B cell (primary cell): Measurements from ENCODE around the gene MAP3K9. TPM values are rescaled to one million over a fixed set of nuclear protein-coding genes. Genes with fewer than 3 reads are reported as not detected.

Source experiments
- ATAC-seq: fragments of 200-7000 bp; cut with Tn5 transposase; one replicate; pipeline ENCODE4 v1.10.0; 2021; ENCODE audit warnings: low read depth, mild to moderate bottlenecking, moderate number of reproducible peaks, moderate library complexity
- CTCF ChIA-PET: fragments of 350-600 bp; sonication (Branson Sonifier 250); formaldehyde crosslinking; loops from one replicate; lab custom pipeline; 2021; ENCODE audit warnings: antibody characterized with exemption, inconsistent platforms; lab: Charles Lee
- POLR2A ChIA-PET: fragments of 350-600 bp; sonication (Branson Sonifier 250); formaldehyde crosslinking; loops from one replicate; lab custom pipeline; 2021; ENCODE audit warnings: antibody characterized with exemption; lab: Charles Lee
- DNase-seq: peaks from one replicate; pipeline ENCODE4 v3.0.0; 2013
- H2AFZ ChIP-seq: 2 replicates; pipeline ENCODE4 v1.6.1; 2012; ENCODE audit warnings: mild to moderate bottlenecking, low read depth, low read length; ENCODE audit not compliant: insufficient read depth, poor library complexity, severe bottlenecking
- H3K27ac ChIP-seq, 2 donors: 1 replicate in 1 of 2; 2 replicates in 1 of 2; pipeline ENCODE4 v1.5.1; 2012 to 2013; ENCODE audit warnings: low read length in 2 of 2, mild to moderate bottlenecking in 2 of 2, moderate library complexity in 1 of 2
- H3K27me3 ChIP-seq, 4 experiments: fragments of 200-600 bp in 1 of 4; sonication (generic) in 1 of 4; replicated peaks in 1 of 4; 1 replicate in 2 of 4; 2 replicates in 2 of 4; pipeline versions ENCODE4 v1.6.1 to v1.7.0; 2013 to 2016; ENCODE audit warnings: low read length in 3 of 4, mild to moderate bottlenecking in 2 of 4, mixed read lengths in 1 of 4, moderate library complexity in 1 of 4; ENCODE audit not compliant: insufficient read depth in 4 of 4, control insufficient read depth in 3 of 4; ENCODE audit errors: control extremely low read depth in 1 of 4
- H3K36me3 ChIP-seq, 2 experiments: replicated peaks in 1 of 2; 1 replicate in 1 of 2; 2 replicates in 1 of 2; pipeline versions ENCODE4 v1.6.1 to v1.7.1; 2013; ENCODE audit warnings: low read length in 1 of 2; ENCODE audit not compliant: insufficient read depth in 2 of 2, control insufficient read depth in 1 of 2; ENCODE audit errors: control extremely low read depth in 1 of 2, extremely low read depth in 1 of 2
- H3K4me1 ChIP-seq, 2 donors: fragments of 200-600 bp in 1 of 2; sonication (generic) in 1 of 2; 1 replicate in 1 of 2; 2 replicates in 1 of 2; pipeline versions ENCODE4 v1.5.1 to v1.6.1; 2013 to 2017; ENCODE audit warnings: low read length in 2 of 2; ENCODE audit not compliant: control insufficient read depth in 2 of 2, insufficient read depth in 2 of 2
- H3K4me2 ChIP-seq: replicated peaks from 2 replicates; pipeline ENCODE3; 2012; ENCODE audit warnings: mild to moderate bottlenecking, low read depth, low read length; ENCODE audit not compliant: poor library complexity, severe bottlenecking
- H3K4me3 ChIP-seq, 5 experiments: fragments of 200-600 bp in 1 of 5; sonication (generic) in 1 of 5; 1 replicate in 3 of 5; 2 replicates in 2 of 5; pipeline versions ENCODE4 v1.5.1 to v1.7.0; 2011 to 2016; ENCODE audit warnings: low read length in 4 of 5, mild to moderate bottlenecking in 4 of 5, low read depth in 2 of 5, control low read depth in 1 of 5, moderate library complexity in 1 of 5; ENCODE audit not compliant: insufficient read depth in 1 of 5; ENCODE audit errors: control extremely low read depth in 1 of 5, extremely low read depth in 1 of 5
- H3K79me2 ChIP-seq: fragments of 200-600 bp; sonication (generic); one replicate; pipeline ENCODE4 v1.6.0; 2016; ENCODE audit warnings: low read length; ENCODE audit not compliant: control insufficient read depth, insufficient read depth
- H3K9ac ChIP-seq: fragments of 200-600 bp; sonication (generic); 2 replicates; pipeline ENCODE4 v1.6.1; 2017; ENCODE audit warnings: mild to moderate bottlenecking, low read length, moderate library complexity
- H3K9me3 ChIP-seq, 3 donors: one replicate each; pipeline versions ENCODE4 v1.6.1 to v1.7.1; 2013; ENCODE audit warnings: low read length in 2 of 3; ENCODE audit not compliant: control insufficient read depth in 2 of 3, insufficient read depth in 1 of 3; ENCODE audit errors: control extremely low read depth in 1 of 3
- H4K20me1 ChIP-seq: 2 replicates; pipeline ENCODE4 v1.6.0; 2012; ENCODE audit warnings: mild to moderate bottlenecking, low read length; ENCODE audit not compliant: insufficient read depth, control insufficient read depth, poor library complexity, severe bottlenecking
- H3K27ac Mint-ChIP-seq: one replicate; pipeline ENCODE4 v1.8.0; 2021; ENCODE audit warnings: mixed read lengths
- H3K27me3 Mint-ChIP-seq: one replicate; pipeline ENCODE4 v1.8.0; 2021; ENCODE audit warnings: mixed read lengths
- H3K4me1 Mint-ChIP-seq: one replicate; pipeline ENCODE4 v1.8.0; 2021; ENCODE audit warnings: mixed read lengths
- H3K4me3 Mint-ChIP-seq: one replicate; pipeline ENCODE4 v1.8.0; 2021; ENCODE audit warnings: mixed read lengths
- H3K9me3 Mint-ChIP-seq: one replicate; pipeline ENCODE4 v1.8.0; 2022; ENCODE audit warnings: mixed read lengths; ENCODE audit not compliant: insufficient read depth
- CTCF ChIP-seq: fragments of 200-600 bp; IDR thresholded peaks from one replicate; pipeline ENCODE4 v1.8.0; 2022; ENCODE audit warnings: antibody characterized with exemption, mild to moderate bottlenecking
- EZH2 ChIP-seq: IDR thresholded peaks from 2 replicates; pipeline ENCODE4 v1.6.1; 2012; ENCODE audit warnings: borderline replicate concordance, low read depth, mild to moderate bottlenecking, moderate library complexity, low read length; ENCODE audit not compliant: insufficient read depth, poor library complexity, severe bottlenecking
- WGBS: methylation state at CpG from one replicate; pipeline ENCODE4 v1.1.5; 2013; ENCODE audit warnings: missing lambda C conversion rate; ENCODE audit not compliant: insufficient coverage; 5-methylcytosine and 5-hydroxymethylcytosine counted together
- intact Hi-C: fragments of 100-400 bp; cut with micrococcal nuclease; formaldehyde crosslinking; loops from one replicate; pipeline ENCODE4 v1.10.0; 2022
- polyA plus RNA-seq: library from polyadenylated mRNA; depleted of rRNA; stranded (reverse); fragments of >200 nt; gene quantifications from 2 replicates; pipeline ENCODE4 v1.2.3, GENCODE V29; 2012
- total RNA-seq, 2 donors: library from RNA; stranded (reverse); fragments of 120-200 nt in 1 of 2; gene quantifications; 1 replicate in 1 of 2; 2 replicates in 1 of 2; pipeline versions ENCODE4 v1.2.3 to v1.2.4, GENCODE V29; 2013 to 2022

MAP3K9 gene
- total and polyA plus RNA-seq, 2 donors (not counting 1 experiment from before 2014, with no cell fraction given) = 4.7 to 20.2 TPM

GRCh38 chr14:70782361-70782760 lies 27.0 kb downstream of the MAP3K9 start:
- H3K4me3 Mint-ChIP-seq = no peak overlapping the region
- Histone ChIP-seq H3K4me2 (peak overlapping the region; percentile 16), H4K20me1 (no peaks in the 10 kb centered on the region), H3K4me3 (no peak overlapping the region), H3K79me2 (peaks cover 50% of the 10 kb centered on the region), H3K9ac (no peak overlapping the region), H3K36me3 (peaks cover 0 to 2% of the 10 kb centered on the region in 2 experiments), H3K4me1 (peaks cover 40 to 47% of the 10 kb centered on the region in 2 donors), H2AFZ (no peak overlapping the region), H3K9me3 (no peaks in the 10 kb centered on the region), H3K27ac (peak overlapping the region in 1 of 2 donors; percentile 85), H3K27me3 (no peaks in the 10 kb centered on the region)
- no peak for TF ChIP-seq CTCF
- TF ChIP-seq EZH2 = no peak
- 0% methylated on average over 1 of the region's 2 CpGs for WGBS
- no peaks in the 10 kb centered on the region for H3K27me3 Mint-ChIP-seq
- H3K27ac Mint-ChIP-seq = peak overlapping the region; percentile 94
- ChIA-PET POLR2A (interaction anchor here (0.9 kb wide), 1 partner anchor 36 kb away, joined by 3 read pairs; no protein-coding TSS in a partner anchor), CTCF (interaction anchor here (2.1 to 5.5 kb wide), 2 partner anchors 7 to 36 kb away, joined by 6 to 38 read pairs; no protein-coding TSS in a partner anchor)
- intact Hi-C loops = no loop called here
- DNase-seq = no peak
- peaks cover 55% of the 10 kb centered on the region for H3K4me1 Mint-ChIP-seq
- ATAC-seq = no peak
- no peaks in the 10 kb centered on the region for H3K9me3 Mint-ChIP-seq

GRCh38 chr14:70780396-70781075 lies 28.8 kb downstream of the MAP3K9 start:
- no peak for TF ChIP-seq EZH2
- TF ChIP-seq CTCF = no peak
- peak overlapping the region; percentile 47 for H3K4me2 ChIP-seq
- peaks cover 67% of the 10 kb centered on the region for H3K79me2 ChIP-seq
- no peaks in the 10 kb centered on the region for H3K9me3 Mint-ChIP-seq
- DNase-seq (peak; percentile 84), ATAC-seq (peak; percentile 95)
- H4K20me1 ChIP-seq = no peaks in the 10 kb centered on the region
- no peaks in the 10 kb centered on the region for H3K9me3 ChIP-seq
- H3K9ac ChIP-seq = peak overlapping the region; percentile 11
- CTCF ChIA-PET = interaction anchor here (1.0 to 5.5 kb wide), 16 partner anchors 8 to 159 kb away, joined by 3 to 38 read pairs (median 4); partner anchors contain the start of genes MAP3K9 and PCNX1
- peak overlapping the region; percentile 94 for H3K27ac Mint-ChIP-seq
- peak overlapping the region; percentile 85 to 91 for H3K27ac ChIP-seq
- H3K4me1 Mint-ChIP-seq = peaks cover 60% of the 10 kb centered on the region
- POLR2A ChIA-PET = interaction anchor here (0.8 to 2.0 kb wide), 5 partner anchors 11 to 139 kb away, joined by 3 to 17 read pairs (median 6); partner anchors contain the start of genes MAP3K9 and TTC9
- intact Hi-C loops = loop anchor here (1.0 to 2.0 kb wide), 2 partner anchors 23 to 36 kb away; no protein-coding TSS in a partner anchor
- H2AFZ ChIP-seq = peak overlapping the region; percentile 68
- H3K27me3 ChIP-seq = no peaks in the 10 kb centered on the region
- WGBS = 4% methylated on average over 8 of the region's 9 CpGs
- peak overlapping the region in 3 of 5 experiments; percentile 12 to 33 (median 17) for H3K4me3 ChIP-seq
- peak overlapping the region; percentile 69 for H3K4me3 Mint-ChIP-seq
- H3K4me1 ChIP-seq = peaks cover 40 to 47% of the 10 kb centered on the region in 2 donors
- no peaks in the 10 kb centered on the region for H3K36me3 ChIP-seq
- no peaks in the 10 kb centered on the region for H3K27me3 Mint-ChIP-seq
